Keratinocyte (primary cell): ENCODE data around the gene RPH3AL. TPM values are rescaled to one million over a fixed set of nuclear protein-coding genes. Genes with fewer than 3 reads are reported as not detected.
A peak's percentile ranks its signal among the peaks of the same experiment; 100 is the strongest.

Experiments used
- DNase-seq: peaks from one replicate; pipeline ENCODE4 v3.0.0-alpha.2; 2011; ENCODE audit warnings: low read depth, missing footprints, low spot score
- FAIRE-seq: peaks from 2 replicates; lab custom pipeline; 2011; peaks lifted over from hg19 to GRCh38; lab: Jason Lieb, UNC
- H2AFZ ChIP-seq: 2 replicates; pipeline ENCODE4 v1.6.0; 2012; ENCODE audit warnings: low read length, control low read depth, inconsistent platforms; ENCODE audit not compliant: control insufficient read depth
- H3K27ac ChIP-seq: 2 replicates; pipeline ENCODE4 v1.5.1; 2011; ENCODE audit warnings: low read length; ENCODE audit not compliant: control insufficient read depth, insufficient read depth
- H3K27me3 ChIP-seq: 3 replicates; pipeline ENCODE4 v1.6.0; 2011; ENCODE audit warnings: low read length; ENCODE audit not compliant: control insufficient read depth, insufficient read depth; ENCODE audit errors: extremely low read depth
- H3K36me3 ChIP-seq, 2 experiments: 2 replicates in 1 of 2; 3 replicates in 1 of 2; pipeline ENCODE4 v1.5.1; 2011; ENCODE audit warnings: low read length in 2 of 2, mild to moderate bottlenecking in 1 of 2; ENCODE audit not compliant: control insufficient read depth in 2 of 2, insufficient read depth in 2 of 2; ENCODE audit errors: extremely low read depth in 1 of 2
- H3K4me1 ChIP-seq: 3 replicates; pipeline ENCODE4 v1.5.1; 2011; ENCODE audit warnings: low read length; ENCODE audit not compliant: control insufficient read depth, insufficient read depth; ENCODE audit errors: extremely low read depth
- H3K4me2 ChIP-seq: 3 replicates; pipeline ENCODE4 v1.6.0; 2011; ENCODE audit warnings: low read depth, low read length; ENCODE audit not compliant: control insufficient read depth, insufficient read depth; ENCODE audit errors: extremely low read depth
- H3K4me3 ChIP-seq, 3 experiments: fragments of 200-600 bp in 1 of 3; sonication (generic) in 1 of 3; 2 replicates in 2 of 3; 3 replicates in 1 of 3; pipeline ENCODE4 v1.5.1; 2011 to 2016; ENCODE audit warnings: low read length in 3 of 3, mild to moderate bottlenecking in 3 of 3, control low read depth in 2 of 3, inconsistent platforms in 1 of 3, low read depth in 1 of 3, mixed read lengths in 1 of 3, mixed run types in 1 of 3, moderate library complexity in 1 of 3; ENCODE audit not compliant: control insufficient read depth in 2 of 3, insufficient read depth in 2 of 3; ENCODE audit errors: extremely low read depth in 1 of 3
- H3K79me2 ChIP-seq: 2 replicates; pipeline ENCODE4 v1.6.0; 2012; ENCODE audit warnings: low read length; ENCODE audit not compliant: control insufficient read depth, insufficient read depth
- H3K9ac ChIP-seq: 3 replicates; pipeline ENCODE4 v1.6.0; 2011; ENCODE audit warnings: low read length; ENCODE audit not compliant: control insufficient read depth, insufficient read depth; ENCODE audit errors: extremely low read depth
- H3K9me1 ChIP-seq: 3 replicates; pipeline ENCODE4 v1.6.0; 2011; ENCODE audit warnings: low read length; ENCODE audit not compliant: control insufficient read depth, insufficient read depth; ENCODE audit errors: extremely low read depth
- H3K9me3 ChIP-seq: 2 replicates; pipeline ENCODE4 v1.5.1; 2012; ENCODE audit warnings: low read depth, low read length; ENCODE audit not compliant: control insufficient read depth
- H4K20me1 ChIP-seq: 3 replicates; pipeline ENCODE4 v1.6.0; 2011; ENCODE audit warnings: low read length; ENCODE audit not compliant: control insufficient read depth, insufficient read depth; ENCODE audit errors: extremely low read depth
- EZH2 ChIP-seq: IDR thresholded peaks from one replicate; pipeline ENCODE4 v1.6.1; 2012; ENCODE audit warnings: inconsistent platforms, mild to moderate bottlenecking, low read length, moderate library complexity
- dilution Hi-C: fragments of 300-500 bp; cut with MboI; formaldehyde crosslinking; loops from one replicate; pipeline ENCODE4 v1.7.0; 2020; ENCODE audit warnings: low sequenced_read_pairs; ENCODE audit not compliant: extremely low pct_ligation_motif_present
- polyA plus RNA-seq, 5 experiments: library from polyadenylated mRNA; depleted of rRNA in 3 of 5; stranded (reverse) in 3 of 5; stranded (forward) in 1 of 5; unstranded in 1 of 5; fragments of >200 nt; gene quantifications; 1 replicate in 1 of 5; 2 replicates in 3 of 5; 3 replicates in 1 of 5; pipeline versions ENCODE4 v1.2.1 to v1.2.3, GENCODE V29; 2011 to 2012; ENCODE audit warnings: missing spikeins in 2 of 5, low read depth in 1 of 5, low replicate concordance in 1 of 5
- TF ChIP-seq, protein P1 (sequence below), 3 experiments: IDR thresholded peaks in 1 of 3; conservative IDR thresholded peaks in 1 of 3; optimal IDR thresholded peaks in 1 of 3; 2 replicates in 2 of 3; 3 replicates in 1 of 3; pipeline versions ENCODE3 to v1.5.1; 2011; ENCODE audit warnings: low read length in 3 of 3, mild to moderate bottlenecking in 3 of 3, moderate library complexity in 2 of 3, control low read depth in 1 of 3, inconsistent platforms in 1 of 3; ENCODE audit not compliant: insufficient read depth in 2 of 3; ENCODE audit errors: extremely low read depth in 1 of 3

RPH3AL gene
- polyA plus RNA-seq, 1 donor (not counting 4 experiments of a cell fraction or from before 2014, with no cell fraction given) = 0.31 TPM

DNA sequence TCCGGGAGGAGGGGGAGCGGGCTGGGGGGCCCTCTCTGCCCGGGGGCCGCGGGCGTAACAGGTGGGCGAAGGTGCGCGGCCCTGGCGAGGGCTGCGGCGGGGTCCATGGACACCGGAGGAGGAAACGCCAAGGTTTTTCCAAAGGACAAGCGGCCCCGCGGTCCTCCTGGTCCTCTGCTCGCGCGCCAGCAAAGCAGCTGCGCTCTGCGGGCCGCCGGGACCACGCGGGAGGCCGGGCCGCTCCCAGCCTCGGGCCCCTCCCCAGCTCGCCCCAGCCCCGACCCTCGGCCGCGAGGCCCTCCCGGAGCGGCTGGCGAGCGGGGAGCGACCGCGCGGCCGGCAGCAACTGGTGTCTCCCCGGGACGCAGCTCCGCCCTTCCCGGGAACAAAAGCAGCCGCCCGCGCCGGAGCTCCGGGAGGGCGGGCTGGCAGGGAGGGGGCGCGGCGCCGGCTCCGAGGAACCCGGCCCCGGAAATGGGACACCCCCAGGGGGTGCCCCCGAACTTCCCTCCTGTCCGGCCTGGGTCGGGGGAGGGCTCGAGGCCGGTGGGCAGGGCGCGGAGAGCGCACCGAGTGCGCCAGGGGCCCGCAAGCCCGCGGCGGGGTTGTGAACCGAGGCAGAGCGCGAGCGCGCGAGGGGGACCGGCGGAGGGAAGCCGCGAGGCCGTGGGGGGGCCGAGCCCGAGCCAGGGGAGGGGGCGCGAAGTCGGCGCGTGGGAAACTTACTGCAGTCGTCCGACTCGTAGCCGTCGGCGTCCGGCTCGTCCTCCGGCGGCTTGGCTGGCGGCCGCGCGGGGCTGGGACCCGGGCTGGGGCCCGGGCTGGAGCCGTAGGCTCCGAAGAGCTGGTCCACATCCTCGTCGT, 172.0 kb downstream of the RPH3AL start:
- dilution Hi-C loops = no loop called here
- Histone ChIP-seq H3K4me2 (no peak overlapping the region), H2AFZ (no peak overlapping the region), H3K9me3 (no peaks in the 10 kb centered on the region), H4K20me1 (peaks cover 2% of the 10 kb centered on the region), H3K9me1 (no peaks in the 10 kb centered on the region), H3K9ac (no peak overlapping the region), H3K36me3 (no peaks in the 10 kb centered on the region), H3K27ac (no peak overlapping the region), H3K4me1 (peaks cover 3% of the 10 kb centered on the region), H3K79me2 (no peaks in the 10 kb centered on the region), H3K4me3 (no peak overlapping the region), H3K27me3 (peaks cover 61% of the 10 kb centered on the region)
- no peak for DNase-seq
- FAIRE-seq = no peak
- TF ChIP-seq EZH2 = peak; percentile 87
- TF ChIP-seq, protein P1, sequence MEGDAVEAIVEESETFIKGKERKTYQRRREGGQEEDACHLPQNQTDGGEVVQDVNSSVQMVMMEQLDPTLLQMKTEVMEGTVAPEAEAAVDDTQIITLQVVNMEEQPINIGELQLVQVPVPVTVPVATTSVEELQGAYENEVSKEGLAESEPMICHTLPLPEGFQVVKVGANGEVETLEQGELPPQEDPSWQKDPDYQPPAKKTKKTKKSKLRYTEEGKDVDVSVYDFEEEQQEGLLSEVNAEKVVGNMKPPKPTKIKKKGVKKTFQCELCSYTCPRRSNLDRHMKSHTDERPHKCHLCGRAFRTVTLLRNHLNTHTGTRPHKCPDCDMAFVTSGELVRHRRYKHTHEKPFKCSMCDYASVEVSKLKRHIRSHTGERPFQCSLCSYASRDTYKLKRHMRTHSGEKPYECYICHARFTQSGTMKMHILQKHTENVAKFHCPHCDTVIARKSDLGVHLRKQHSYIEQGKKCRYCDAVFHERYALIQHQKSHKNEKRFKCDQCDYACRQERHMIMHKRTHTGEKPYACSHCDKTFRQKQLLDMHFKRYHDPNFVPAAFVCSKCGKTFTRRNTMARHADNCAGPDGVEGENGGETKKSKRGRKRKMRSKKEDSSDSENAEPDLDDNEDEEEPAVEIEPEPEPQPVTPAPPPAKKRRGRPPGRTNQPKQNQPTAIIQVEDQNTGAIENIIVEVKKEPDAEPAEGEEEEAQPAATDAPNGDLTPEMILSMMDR (optimal IDR thresholded peaks at IDR 0.05 in 1 of 3, IDR thresholded peaks at IDR 0.05 in 1 of 3, conservative IDR thresholded peaks at IDR 0.05 in 1 of 3; ENCODE audit: extremely low read depth in 1 of 3, insufficient read depth in 2 of 3, low read length in 3 of 3) = no peak

DNA sequence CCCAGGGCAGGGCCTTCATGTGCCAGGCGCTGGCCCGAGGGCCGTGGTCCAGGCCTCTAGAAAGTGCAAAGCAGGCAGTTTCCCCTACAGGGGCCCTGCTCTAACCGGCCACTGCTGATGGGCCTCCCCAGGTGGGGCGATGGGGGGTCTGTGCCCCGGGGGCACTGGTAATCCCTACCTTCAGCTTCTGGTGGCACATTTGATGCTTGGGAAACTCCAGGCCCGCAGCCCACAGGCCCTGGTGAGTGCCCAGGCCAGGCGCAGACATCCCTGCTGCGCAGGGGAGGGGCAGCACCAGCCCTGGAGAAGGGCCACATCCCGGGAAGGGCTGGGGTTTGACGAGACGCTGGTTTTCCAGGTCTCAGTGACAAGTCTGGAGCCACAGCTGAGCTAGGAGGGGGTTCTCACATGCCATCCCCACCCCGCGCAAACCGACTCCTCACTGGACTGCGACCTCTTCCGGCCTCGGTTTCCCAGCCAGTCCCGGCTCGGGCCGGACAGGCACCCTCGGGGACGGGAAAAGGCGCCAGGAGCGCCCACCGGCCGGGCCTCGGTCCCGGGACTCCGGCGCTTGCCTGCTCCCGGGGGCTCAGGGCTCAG, 172.7 kb downstream of the RPH3AL start:
- H4K20me1 ChIP-seq = peaks cover 2% of the 10 kb centered on the region
- H3K9me3 ChIP-seq = no peaks in the 10 kb centered on the region
- H3K27ac ChIP-seq = no peak overlapping the region
- DNase-seq (no peak), FAIRE-seq (no peak)
- peaks cover 3% of the 10 kb centered on the region for H3K4me1 ChIP-seq
- no peak overlapping the region for H2AFZ ChIP-seq
- TF ChIP-seq, protein P1 (optimal IDR thresholded peaks at IDR 0.05 in 1 of 3, IDR thresholded peaks at IDR 0.05 in 1 of 3, conservative IDR thresholded peaks at IDR 0.05 in 1 of 3; ENCODE audit: extremely low read depth in 1 of 3, insufficient read depth in 2 of 3, low read length in 3 of 3) = no peak
- peak; percentile 78 for TF ChIP-seq EZH2
- H3K36me3 ChIP-seq = no peaks in the 10 kb centered on the region
- H3K9me1 ChIP-seq = no peaks in the 10 kb centered on the region
- dilution Hi-C loops = no loop called here
- H3K79me2 ChIP-seq = no peaks in the 10 kb centered on the region
- no peak overlapping the region for H3K4me3 ChIP-seq
- peaks cover 57% of the 10 kb centered on the region for H3K27me3 ChIP-seq
- H3K4me2 ChIP-seq = no peak overlapping the region
- no peak overlapping the region for H3K9ac ChIP-seq
